Fibroblast of mammary gland (primary cell): Measurements from ENCODE around the gene ANKMY2.

Experiments used
- DNase-seq: peaks from one replicate; pipeline ENCODE4 v3.0.0-alpha.2; 2010; ENCODE audit warnings: low read depth
- H3K4me3 ChIP-seq: 2 replicates; pipeline ENCODE4 v1.5.1; 2011; ENCODE audit warnings: low read depth, mild to moderate bottlenecking, low read length, moderate library complexity; ENCODE audit not compliant: control insufficient read depth
- TF ChIP-seq, protein P1 (sequence below): conservative IDR thresholded peaks from 2 replicates; pipeline ENCODE4 v1.5.1; 2011; ENCODE audit warnings: low read depth, low read length, inconsistent platforms; ENCODE audit not compliant: control insufficient read depth, insufficient read depth

Gene ANKMY2

DNA sequence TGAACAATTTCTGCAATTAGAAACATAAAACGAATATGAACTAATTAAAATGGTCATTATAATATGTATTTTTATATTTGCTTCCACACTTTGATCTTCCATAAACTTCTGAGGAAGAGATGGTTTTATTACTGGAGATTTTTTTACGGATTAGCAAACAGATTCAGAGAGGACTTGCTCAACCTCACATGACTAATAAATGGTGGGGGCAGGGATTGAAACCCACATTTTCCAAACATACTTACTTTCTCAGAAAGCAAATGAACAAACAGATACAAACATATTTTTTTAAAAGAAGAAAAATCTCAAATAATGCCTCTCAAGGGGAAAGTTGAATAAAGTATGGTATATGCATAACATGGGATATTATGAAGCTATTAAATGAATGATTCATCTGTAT is 18.3 kb downstream of the ANKMY2 start:
- no peak overlapping the region for H3K4me3 ChIP-seq
- TF ChIP-seq, protein P1, sequence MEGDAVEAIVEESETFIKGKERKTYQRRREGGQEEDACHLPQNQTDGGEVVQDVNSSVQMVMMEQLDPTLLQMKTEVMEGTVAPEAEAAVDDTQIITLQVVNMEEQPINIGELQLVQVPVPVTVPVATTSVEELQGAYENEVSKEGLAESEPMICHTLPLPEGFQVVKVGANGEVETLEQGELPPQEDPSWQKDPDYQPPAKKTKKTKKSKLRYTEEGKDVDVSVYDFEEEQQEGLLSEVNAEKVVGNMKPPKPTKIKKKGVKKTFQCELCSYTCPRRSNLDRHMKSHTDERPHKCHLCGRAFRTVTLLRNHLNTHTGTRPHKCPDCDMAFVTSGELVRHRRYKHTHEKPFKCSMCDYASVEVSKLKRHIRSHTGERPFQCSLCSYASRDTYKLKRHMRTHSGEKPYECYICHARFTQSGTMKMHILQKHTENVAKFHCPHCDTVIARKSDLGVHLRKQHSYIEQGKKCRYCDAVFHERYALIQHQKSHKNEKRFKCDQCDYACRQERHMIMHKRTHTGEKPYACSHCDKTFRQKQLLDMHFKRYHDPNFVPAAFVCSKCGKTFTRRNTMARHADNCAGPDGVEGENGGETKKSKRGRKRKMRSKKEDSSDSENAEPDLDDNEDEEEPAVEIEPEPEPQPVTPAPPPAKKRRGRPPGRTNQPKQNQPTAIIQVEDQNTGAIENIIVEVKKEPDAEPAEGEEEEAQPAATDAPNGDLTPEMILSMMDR: no peak
- DNase-seq: peak; percentile 67

DNA sequence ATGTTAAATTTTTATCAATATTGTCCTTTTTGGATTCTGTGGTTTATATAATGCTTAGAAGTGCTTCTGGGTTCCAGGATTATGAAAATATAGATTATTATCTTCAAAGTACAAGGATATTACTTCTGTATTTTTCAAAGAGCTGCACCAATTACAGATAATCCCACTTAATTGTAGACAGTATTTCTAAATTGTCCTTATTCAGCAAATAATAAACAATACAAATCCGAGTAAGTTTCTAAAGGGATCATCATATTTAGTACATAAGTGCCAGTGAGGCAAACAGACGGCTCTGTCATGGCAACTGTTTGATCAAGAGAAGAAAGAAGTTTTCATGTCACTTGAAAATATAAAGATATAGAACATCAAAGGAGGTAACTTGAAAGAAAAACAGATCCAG is 19.2 kb downstream of the ANKMY2 start:
- DNase-seq: no peak
- TF ChIP-seq, protein P1: no peak

DNA sequence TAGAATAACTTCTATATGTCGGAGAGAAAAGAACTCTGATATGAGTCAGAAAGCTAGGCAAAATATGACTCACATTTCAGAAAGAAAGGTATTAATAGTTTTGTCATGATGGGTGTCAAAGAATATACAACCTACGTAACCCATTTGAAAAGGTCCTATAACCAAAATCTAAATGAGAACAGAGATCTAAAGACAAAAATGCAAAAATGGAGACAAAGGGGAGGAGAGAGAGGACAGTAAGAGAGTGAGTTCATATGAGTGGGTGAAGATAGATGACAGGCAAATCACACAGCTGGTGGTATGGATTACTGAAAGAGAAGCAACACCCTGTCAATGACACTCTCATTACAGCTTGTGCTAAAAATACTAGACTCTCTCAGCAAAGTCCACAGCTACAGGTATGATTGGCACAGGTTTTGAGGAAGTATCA is 25.6 kb downstream of the ANKMY2 start:
- no peak overlapping the region for H3K4me3 ChIP-seq
- DNase-seq: peak; percentile 17
- TF ChIP-seq, protein P1: no peak

More for the DNA sequence above, 19.2 kb downstream of the ANKMY2 start:
- no peak overlapping the region for H3K4me3 ChIP-seq

DNA sequence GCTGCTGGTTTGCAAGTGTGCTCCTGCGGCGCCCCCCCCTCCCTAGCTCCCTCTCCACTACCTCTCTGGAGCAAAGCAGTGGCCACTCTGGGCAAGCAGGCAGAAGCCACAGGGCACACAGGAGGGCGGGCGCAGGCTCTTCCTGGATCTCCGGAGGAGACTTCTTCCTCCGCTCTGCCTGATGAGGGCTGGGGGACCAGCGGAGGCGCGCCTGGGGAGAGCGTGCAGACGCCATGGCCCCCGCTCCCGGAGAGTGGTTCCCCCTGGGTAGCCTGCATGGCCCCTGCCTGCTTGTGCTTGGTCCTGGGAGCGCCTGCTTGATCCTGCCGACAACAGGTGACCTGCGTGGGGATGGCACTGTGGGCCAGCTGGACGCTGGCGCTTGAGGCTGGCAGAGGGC is 29.0 kb downstream of the ANKMY2 start:
- no peak for DNase-seq
- TF ChIP-seq, protein P1: no peak
- no peak overlapping the region for H3K4me3 ChIP-seq

DNA sequence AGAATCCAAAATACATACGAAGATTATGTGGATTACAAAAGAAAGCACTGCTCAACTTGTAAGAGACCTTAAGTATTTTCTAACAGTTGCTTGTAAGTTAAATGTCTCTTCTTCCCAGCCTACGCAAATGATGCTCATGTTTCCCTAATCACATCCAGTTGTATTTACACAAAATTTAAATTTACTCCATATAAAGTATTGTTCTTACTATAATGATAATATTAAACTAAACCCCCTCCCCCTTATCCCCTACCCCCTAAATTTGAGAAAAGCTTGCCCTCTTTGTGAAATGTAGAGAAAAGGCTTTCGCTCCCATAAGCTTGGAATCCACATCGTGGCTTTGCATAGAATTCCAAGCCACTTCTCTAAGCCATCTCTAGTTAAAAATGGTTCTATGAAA is 29.4 kb downstream of the ANKMY2 start:
- no peak overlapping the region for H3K4me3 ChIP-seq
- DNase-seq: no peak
- TF ChIP-seq, protein P1: no peak

DNA sequence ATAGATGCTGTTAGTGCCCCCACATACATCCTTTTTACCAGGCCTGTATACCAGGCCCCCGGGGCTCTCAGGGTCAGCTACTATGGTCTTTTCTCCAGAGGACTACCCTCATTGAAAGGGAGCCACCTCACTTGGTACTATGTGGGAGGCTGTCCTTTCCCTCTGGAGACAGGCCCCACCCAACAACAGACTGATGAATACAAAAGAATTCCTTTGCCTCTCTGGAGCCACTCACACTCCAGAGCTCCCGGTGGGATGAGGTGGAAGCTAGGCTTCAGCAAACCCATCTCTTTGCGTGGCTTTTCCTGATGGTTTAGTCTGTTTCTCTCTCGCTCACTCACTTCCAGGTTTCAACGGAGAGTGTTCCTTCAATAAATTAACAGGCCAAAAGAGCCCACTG is 30.3 kb downstream of the ANKMY2 start:
- TF ChIP-seq, protein P1: no peak
- H3K4me3 ChIP-seq: no peak overlapping the region
- no peak for DNase-seq

DNA sequence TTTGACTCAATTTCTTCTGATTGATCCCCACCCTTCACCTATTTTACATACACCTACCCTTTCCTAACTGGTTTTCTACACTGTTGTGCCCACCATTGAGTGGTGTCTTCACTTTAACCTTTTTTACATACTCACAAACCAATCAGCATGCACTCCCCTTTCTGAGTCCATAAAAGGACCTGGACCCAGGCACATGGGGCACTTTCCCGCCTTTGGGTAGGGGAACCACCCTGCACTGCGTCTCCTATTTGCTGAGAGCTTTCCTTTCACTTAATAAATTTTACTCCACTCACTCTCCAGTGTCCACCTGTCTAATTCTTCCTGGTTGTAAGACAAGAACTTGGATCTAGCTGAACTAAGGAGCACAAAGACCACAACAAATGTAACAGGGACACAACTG is 33.8 kb downstream of the ANKMY2 start:
- TF ChIP-seq, protein P1: no peak
- no peak for DNase-seq
- H3K4me3 ChIP-seq: no peak overlapping the region
